Inflammatory macrophage treated with lipopolysaccharide for 4 hours (primary cell): ENCODE data around the gene GBX2.

Experiments used
- DNase-seq: peaks from one replicate; pipeline ENCODE4 v3.0.0-alpha.2; 2020

The GBX2 gene

DNA sequence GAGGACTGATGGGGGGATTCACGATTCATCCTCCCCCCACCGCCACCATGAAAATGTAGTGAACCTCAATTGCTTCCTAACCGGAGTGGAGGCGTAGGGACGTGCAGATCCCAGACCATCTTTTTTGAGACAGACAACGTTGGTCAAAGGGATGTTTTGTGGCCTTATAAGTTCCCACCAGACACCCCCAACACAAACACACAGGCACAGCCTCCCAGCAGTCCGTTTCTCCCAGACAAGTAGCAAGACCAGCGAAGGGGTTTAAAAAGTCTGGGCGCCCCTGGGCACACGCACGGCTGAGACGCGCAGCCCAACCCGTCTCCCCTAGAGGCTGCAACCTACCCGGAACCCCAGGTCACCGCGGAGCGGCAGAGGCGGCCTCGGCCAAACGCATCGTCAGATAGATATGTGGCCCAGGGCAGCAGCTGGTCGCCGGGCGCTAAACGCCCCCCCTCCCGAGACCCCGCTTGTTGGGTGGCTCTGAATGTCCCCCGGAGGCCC lies 1.3 kb downstream of the GBX2 start:
- DNase-seq, result no peak

DNA sequence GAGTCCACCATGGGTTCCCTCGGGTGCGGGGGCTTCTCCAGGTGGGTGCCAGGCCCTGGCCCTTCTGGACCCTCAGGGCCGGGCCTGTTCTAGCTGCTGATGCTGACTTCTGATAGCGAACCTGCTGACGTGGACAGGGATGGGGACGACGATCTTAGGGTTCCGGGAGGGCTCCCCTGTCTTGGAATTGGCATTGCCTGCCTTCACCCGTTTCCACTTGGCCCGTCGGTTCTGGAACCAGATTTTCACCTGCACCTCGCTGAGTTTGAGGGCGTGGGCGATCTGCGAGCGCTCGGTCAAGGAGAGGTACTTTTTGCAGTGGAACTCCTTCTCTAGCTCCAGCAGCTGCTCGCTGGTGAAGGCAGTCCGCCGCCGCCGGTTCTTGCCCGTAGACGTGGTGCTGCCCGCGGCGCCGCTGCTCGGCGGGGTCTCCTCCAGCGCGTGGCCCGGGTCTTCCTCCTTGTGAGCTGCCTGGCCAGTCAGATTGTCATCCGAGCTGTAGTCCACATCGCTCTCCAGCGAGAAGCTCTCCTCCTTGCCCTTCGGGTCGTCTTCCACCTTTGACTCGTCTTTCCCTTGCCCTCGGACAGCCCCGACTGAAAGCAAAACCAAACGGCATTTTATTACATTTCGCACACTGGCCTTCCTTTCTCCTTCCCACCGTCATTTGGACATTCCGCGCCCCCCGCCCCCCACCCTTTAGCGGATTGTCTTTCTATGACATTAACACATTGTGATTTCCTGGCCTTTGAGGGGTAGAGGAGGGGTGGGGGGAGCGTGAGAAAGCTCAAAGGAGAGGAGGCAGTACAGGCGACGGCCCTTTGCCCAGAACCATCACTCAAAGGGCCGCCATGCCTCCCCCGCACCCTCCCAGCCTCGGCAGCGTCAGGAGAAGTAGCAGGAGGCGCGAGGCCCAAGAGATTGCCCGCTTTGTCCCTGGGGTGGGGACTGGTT lies 2.1 kb downstream of the GBX2 start:
- no peak for DNase-seq

DNA sequence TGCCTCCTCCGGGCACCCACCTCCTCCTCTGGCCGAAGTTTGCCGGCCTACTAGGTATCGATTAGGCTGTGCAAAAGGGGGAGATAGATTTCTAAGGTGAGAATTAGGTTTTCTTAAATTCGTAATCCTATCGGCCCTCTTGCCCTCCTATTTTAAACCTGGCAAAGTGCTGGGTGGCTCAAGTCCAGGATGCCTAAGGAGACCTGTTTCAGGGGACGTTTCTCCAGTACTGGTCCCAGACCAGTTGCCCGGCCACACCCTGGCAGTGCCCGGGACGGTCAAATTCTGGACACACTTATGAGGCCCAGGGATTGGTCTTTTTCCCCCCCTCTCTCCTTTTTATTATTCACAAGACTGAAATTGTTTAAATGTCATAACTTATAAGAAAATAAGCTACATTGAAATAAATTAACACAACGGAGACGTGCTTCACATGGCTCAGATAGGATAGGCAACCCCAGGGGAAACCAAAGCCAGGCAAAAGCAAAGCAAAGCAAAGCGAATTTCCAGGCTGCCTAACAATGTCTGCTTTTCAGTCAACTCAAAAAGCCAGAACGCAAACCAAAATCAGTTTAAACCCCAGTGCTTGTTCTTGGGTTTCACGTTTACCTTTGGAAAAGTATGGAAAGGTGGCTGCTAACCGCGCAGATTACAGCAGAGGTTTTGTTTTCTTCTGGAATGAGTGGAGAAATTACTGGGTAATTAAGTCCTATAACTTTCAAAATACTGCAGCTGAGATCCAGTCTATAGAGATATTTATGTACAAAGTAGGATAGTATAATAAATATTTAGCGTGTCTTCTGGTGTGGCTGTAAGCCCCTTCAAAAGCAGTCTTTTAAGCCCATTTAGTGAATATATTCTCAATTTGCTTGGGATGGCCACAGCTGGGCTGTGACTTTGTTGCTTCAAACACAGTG lies 3.0 kb downstream of the GBX2 start:
- DNase-seq, result no peak

DNA sequence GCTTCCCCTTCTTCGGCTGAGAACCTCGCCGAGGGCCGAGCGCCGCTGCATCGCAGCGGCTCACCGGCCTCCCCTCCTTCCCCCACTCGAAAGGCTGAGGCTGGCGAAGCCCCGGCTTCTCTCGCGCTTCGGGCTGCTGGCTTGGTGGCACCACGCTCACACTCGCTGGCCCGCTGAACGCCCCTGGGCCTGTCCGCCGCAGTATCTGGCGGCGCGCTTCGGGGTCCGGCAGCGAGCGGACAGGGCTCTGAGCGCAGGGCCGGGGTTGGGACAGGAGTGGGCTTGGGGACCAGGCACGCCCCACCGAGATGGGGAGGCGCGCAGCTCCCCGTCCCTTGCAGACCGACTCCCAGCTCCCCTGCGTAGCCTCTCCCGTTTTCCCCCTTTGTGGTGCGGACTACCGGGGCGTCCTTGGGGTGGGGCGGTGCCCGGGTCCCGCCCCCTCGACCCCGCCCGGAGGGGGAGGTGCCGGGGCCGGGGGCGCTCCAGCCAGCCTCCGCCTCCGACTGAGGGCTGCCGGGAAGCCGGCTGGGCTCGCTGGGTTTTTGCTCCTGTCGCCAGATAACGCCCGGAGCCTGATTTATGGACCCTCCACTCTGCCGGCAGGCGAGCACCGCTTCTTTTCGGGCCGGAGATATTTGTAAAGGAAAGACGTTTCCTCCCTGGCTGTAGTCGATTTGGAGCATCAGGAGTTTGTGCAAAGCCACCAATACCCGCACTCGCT lies 3.8 kb downstream of the GBX2 start:
- DNase-seq, result no peak

DNA sequence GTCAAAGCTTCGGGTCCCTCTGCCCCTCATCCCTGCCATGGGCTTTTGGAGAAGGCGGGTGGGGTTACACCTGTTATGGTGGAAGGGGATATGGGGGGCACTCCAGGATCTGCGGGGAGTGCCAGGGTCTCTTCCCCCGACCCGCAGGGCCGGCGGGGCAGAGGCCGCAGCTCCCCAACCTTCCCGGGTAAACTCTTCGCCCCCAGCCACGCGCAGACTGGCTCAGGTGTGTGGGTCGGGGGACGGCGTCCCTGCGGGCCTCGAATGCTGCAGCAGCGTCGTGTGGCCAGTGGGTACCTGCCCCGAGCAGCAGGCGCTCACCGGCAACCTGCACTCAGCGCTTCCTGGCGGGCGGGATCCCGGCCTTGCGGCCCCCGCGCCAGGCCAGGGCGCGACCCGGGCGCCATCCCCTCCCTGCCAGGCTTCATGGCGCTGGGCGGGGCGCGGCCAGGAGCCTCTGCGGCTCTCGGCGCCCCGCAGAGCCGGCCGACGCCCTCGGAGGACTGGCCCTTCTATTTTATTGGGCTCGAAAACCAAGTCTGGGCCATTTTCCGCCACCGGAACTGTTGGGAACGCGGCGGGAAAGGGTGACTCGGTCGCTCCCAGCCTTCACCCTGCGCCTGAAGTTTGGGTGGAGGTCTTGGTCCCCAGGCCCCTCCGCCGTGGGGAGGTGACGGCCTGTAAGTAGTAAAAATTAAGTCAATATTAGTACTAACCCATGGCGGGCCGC lies 4.5 kb downstream of the GBX2 start:
- no peak for DNase-seq

DNA sequence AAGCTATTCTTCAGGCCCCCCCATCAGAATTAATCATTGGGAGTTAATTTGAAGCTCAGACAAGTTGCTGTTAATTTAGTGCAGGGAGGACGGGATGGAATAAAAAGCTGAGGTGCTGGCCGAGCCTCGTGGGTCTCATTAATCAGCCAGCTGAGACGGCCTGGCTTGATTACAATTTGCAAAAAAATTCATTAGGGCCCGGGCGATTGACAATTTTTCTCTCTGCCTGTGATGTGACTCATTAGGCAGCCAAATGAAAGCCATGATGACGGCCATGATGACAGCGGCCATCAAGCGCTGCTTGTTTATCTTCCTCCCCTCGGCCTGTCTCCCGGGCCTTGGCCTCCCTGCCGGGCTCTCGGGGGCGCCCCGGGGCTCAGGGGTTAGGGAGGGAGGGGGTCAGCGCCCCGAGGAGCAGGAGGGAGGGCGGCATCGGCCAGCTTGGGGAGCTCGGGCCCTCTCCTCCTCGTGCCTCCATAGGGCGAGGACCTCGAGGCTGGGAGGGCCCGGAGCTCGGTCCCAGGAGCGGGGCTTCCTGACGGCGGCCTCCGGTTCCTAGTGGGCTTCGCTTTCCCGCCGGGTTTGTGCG lies 5.2 kb downstream of the GBX2 start:
- no peak for DNase-seq

DNA sequence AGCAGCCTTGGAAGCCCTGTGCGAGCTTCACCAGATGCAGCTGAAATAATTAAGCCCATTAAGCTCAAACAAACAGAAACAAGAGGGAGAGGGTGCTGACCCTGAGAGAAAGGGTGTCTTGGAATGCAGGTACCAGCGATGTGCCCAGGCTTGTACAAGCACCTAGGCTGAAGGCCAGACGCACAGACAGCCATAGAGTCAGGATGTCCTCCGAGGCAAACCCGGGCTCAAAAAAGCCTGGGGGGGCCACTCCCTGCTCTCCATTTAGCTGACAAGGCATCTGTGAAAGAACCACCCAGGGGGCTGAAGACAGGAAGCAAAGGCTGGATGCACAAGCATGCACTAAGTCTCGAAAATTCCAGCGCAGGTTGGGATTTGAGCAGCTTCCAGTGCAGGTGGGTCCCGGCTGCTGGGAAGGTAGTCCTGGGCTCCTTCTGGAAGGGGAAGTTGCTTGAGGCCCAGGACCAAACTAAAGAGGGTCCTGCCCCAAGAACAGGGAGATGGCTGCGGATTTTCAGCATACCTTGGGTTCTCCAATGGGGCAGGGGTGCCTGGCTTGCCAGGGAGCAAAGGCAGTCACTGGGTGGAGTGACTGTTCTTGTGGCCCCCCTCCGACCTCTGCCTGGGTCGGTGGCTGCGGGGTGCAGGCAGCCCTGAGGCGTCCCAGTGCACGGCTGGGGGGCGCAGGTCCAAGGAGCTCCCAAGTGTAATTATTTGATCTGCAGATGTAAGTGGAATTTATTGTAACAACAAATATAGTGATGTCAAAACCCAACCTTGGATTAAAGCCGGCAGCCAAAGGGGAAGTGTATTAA lies 5.9 kb downstream of the GBX2 start:
- no peak for DNase-seq

DNA sequence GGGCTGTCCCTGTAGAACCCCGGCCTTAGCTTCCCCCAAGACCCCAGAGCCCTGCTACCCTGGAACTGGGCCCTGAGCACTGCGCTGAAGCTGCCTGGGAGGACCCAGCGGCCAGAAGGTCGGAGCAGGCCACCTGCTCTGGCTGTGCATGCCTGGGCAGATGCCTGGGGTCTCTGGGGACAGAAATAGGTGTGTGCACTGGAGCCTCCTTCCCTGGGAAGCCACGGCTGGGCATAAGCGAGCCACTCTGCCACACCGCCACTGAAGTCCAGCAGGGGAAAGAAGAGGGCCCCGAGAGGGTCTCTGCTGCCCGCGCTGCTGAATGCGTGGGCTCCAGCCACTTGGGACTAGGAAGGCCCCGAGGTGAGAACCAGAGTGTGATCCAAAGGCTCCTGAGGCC lies 6.7 kb downstream of the GBX2 start:
- DNase-seq, result no peak

DNA sequence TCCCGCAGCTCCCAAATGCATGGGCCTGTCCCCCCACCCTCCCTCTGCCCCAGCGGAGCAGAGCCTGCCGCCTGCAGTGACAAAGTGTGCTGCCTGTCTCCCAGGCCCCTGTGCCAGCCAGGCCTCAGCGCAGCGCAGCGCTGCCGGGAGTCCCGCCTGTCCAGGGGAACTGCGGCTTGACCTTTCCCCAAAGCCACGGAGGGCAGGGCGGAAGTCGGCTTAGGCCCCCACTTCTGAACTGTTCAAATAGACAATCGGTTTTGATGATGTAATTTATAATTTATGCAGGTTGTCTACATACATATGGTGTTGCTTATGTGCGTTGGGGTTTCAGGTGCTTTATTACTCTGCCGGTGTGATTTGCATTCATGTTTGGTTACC lies 7.1 kb downstream of the GBX2 start:
- DNase-seq, result no peak

DNA sequence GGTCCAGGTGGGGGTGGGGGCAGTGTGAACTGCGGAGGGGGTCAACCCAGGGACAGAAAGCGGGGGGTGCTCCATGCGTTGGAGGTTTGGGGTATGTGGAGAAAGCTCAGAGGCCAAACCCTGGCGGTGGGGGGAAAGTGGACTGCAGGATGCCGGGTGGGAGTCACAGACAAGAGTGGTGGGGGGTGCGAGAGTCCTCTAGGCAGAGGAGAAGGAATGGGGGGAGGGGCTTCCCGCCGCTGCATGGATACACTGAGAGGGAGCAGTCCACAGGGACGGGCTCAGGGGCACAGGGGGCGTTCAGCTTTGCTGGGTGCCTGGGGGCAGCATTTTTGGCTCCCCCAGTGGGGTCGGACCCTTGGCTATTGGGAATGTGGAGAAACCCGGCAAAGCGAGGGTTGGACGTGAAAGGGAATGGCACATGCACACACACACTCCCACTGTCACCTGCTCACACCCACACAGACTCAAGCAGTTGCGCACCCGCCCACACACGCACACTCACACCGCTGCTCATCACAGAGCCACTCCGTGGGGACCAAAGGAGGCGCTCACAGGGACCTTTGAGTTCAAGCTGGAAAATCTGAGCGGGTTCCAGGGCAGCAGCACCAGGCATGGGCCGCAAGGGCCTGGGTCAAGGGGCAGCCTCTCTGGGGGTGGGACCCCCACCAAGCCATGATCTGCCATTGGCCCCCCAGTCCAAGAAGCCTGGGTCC lies 7.7 kb downstream of the GBX2 start:
- no peak for DNase-seq

DNA sequence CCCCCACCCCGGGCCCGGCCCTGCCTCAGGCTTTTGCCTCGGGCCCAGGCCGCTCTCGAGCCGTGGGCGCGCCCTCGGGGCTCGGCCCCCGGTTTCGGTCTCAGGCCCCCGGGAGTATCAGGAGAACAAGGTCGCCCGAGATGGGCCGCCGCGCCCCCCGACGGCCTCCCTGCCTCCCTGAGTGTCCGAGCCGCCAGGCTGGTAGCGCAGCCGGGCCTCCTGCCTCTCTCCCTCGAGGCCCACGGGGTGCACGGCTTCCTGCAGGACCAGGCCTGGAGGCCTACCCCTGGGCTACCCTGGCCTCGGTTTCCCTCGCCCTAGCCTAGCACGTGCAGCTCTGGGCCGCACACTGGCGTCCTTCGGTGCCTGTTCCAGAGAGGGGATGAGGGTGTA lies 8.4 kb downstream of the GBX2 start:
- DNase-seq, result no peak

DNA sequence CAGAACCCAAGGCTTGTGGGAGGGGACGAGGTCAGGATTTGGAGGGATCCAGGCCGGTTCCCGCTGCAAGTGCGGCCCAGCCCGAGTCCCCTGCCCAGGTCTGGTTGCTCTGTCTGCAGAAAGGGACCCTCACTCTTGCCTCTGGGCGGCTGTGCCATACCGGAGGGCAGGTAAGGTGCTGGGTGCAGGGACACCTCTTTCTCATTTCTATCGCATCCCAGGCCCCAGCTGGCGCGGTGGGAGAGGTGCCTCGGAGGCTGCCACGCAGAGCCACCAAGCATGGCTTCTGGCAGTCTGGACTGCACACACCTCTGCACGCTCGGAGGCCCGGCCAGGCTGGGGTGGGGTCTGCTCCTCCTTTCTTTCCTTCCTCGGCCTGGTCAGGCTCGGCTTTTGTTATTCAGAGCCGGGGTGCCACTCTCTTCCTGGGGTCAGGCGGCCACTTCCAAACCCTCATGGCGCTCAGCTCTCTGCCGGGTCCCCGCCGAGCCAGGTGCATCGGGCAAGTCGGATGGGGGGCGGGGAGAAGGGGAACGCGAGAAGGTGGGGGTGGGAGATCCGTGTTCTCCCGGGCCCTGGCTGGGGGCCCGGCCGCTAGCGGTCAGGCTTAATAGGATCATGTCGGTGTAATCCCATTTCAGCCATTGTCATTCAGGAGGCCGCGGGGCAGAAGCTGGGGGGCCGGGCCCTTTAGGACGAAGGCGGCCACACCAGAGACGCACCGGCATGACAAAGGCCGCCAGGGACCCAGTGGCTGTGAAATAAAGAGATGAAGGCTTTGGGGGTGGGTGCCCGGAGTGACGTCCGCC lies 9.0 kb downstream of the GBX2 start:
- DNase-seq, result no peak

DNA sequence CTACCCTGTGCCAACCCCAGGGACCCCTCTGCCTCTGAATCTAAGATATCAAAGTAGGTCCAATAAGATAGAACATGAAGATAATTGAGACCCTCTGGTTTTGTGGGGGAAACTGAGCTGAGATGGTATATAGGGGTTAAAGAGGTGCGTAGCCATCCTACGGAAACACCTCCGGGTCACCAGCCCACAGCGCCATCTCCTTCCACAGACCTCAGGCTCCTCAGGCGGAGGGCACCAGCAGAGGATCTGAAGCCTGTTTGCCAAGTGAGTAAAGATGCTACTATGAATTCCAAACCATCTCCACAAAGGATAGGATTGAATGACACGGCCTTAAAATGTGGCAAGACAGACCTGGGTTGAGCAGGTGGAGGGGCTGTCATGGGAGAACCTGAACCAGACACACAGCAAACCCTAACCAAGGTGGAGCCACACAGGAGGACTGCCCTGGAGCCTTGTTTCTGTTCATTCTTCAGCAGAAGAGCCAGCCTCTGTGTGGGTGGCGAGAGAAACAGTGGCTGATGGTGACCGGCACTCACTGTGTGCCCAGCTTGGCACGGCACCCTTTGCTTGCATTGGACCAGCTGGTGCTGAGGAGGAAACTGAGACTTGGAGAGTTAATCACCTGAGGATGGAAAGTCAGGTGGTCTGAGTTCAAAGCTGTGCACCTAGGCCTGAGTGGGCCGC lies 10.2 kb downstream of the GBX2 start:
- DNase-seq, result no peak

DNA sequence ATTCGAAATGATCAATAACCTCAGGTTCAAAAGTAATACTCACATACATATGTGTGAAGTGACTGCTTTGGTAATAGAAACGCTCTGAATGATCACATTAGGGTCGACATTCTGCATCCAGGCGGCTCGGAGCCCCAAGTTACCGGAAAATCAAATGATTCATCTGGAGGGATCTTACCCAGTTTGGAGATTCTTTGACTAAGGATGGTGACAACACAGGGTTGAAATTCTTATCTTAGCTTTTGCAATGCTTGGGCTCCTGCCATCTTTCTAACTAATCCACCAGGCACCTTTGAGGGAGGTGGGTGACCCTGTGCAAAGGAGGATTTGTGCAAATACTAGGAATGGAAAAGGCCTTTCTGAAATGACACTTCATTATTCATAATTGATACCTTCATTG lies 10.8 kb downstream of the GBX2 start:
- no peak for DNase-seq

DNA sequence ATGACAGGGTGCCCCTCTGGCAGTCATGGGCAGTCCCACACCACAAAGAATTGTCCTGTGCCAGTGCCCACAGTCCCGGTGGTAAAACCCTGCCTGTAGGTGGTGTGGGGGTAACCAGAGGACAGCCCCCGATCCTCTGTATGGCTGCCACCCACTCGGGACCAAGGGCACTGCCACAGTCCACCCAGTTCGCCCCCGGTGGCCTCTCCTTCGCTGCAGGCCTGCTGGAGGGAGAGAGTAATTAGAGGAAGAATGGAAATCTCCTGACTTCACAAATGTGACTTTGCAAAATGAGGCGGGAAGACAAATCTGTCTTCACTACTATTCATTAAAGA lies 11.4 kb downstream of the GBX2 start:
- no peak for DNase-seq

DNA sequence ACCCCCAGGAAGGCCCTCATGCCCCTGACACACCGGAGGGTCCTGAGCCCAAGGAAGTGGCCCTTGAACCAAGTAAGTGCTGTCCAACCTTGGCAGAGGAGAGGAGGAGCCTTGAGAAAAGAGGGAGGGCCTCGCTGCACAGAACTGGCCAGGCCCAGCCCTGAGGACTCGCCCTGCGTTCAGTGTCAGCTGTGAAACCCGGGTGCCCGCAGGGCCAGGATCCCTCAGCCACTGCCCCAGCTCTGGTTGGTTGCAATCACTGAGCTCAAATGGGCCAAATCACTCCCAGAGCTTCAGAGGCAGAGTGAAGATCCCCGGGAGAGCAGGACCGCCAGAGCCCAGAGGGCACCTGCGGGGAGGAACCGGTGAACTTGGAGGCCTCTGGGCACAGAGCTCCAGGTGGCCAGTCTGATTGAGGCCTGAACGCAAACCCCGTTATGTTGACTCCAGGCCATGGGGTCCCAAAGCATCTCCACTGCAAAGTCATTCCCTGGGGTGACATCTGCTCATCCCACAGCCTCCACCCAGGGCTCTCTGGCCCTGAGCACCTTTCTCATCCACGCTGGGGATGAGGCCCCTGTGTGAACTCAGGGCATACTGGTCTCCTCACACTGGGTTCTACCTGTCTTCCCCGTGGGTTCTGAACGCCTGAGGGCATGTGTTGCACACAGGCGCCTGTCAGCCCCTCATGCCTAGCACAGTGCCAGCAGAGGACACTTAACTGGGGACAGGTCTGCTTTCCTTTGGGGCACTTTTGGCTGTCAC lies 11.9 kb downstream of the GBX2 start:
- no peak for DNase-seq

DNA sequence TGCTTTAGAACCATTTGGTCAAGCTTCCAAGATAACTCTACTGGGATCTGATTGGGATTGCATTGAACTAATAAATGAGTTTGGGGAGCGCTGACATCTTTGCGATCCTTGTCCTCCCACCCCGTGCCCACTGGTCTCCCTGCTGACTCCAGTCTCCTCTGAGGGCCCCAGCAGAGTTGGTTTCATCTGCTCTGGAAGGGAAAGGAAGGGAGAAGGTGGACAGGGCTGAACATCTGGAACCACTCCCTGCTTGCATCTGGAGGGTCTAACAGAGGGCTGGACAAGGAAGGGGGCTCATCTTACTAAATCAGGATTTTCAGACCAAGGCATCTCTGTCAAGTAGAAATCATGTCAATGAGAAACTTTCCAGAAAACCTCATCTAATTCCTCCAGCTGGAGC lies 12.8 kb downstream of the GBX2 start:
- DNase-seq, result no peak

DNA sequence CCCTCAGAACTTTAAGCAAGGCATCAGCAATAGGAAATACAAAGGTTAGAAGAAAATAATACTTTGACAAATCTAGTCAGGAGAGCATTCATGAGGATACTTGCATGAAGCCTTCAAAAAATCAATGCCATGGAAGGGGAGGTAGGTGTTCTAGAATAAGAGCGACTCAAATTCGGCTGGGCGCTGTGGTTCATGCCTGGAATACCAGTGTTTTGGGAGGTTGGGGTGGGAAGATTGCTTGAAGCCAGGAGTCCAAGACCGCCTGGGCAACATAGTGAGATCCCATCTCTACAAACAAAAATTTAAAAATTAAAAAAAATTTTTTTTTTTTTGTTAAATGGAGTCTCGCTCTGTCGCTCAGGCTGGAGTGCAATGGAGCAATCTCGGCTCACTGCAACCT lies 21.8 kb downstream of the GBX2 start:
- DNase-seq, result no peak
